ENCODE data around the gene STRN3.
"Not testable (repeated sequence)": the region's sequence is repeated elsewhere in the genome, so short reads cannot be mapped to it uniquely, and the experiment has no call there.

GRCh38 chr14:30965861-30966260 is 60.3 kb downstream of the STRN3 start:
- not testable (repeated sequence) for TF ChIP-seq CTCF (IDR thresholded peaks at IDR 0.05; ENCODE audit: low read length); EZH2 (IDR thresholded peaks at IDR 0.05; ENCODE audit: borderline replicate concordance, low read length)

Measured in OCI-LY1 (cell line).